Mammary epithelial cell (primary cell): ENCODE measurements around the gene TRIM59.

Experiments
- CTCF ChIP-seq, 2 donors: IDR thresholded peaks in 1 of 2; conservative IDR thresholded peaks in 1 of 2; 2 replicates each; pipeline ENCODE4 v1.5.1; 2011 to 2012; ENCODE audit warnings: inconsistent platforms in 2 of 2, low read length in 2 of 2, mild to moderate bottlenecking in 2 of 2, control low read depth in 1 of 2, low read depth in 1 of 2; ENCODE audit not compliant: insufficient read depth in 1 of 2; ENCODE audit errors: extremely low read depth in 1 of 2
- EZH2 ChIP-seq: IDR thresholded peaks from 2 replicates; pipeline ENCODE4 v1.6.1; 2012; ENCODE audit warnings: low read length, inconsistent platforms, borderline replicate concordance

- TF ChIP-seq CTCF (conservative IDR thresholded peaks at IDR 0.05 in 1 of 2, IDR thresholded peaks at IDR 0.05 in 1 of 2; ENCODE audit: extremely low read depth in 1 of 2, insufficient read depth in 1 of 2, low read depth in 1 of 2, low read length in 2 of 2) (no peak), EZH2 (no peak)
Measured at GRCh38 chr3:160437083-160437455, 12.5 kb downstream of the TRIM59 start.
